Fibroblast of skin of scalp (primary cell): ENCODE data around the gene MPRIP.

Experiments
- DNase-seq: peaks from one replicate; pipeline ENCODE4 v3.0.0-alpha.2; 2013

MPRIP gene

GRCh38 chr17:17072546-17072945 is 30.3 kb downstream of the MPRIP start:
- no peak for DNase-seq

DNA sequence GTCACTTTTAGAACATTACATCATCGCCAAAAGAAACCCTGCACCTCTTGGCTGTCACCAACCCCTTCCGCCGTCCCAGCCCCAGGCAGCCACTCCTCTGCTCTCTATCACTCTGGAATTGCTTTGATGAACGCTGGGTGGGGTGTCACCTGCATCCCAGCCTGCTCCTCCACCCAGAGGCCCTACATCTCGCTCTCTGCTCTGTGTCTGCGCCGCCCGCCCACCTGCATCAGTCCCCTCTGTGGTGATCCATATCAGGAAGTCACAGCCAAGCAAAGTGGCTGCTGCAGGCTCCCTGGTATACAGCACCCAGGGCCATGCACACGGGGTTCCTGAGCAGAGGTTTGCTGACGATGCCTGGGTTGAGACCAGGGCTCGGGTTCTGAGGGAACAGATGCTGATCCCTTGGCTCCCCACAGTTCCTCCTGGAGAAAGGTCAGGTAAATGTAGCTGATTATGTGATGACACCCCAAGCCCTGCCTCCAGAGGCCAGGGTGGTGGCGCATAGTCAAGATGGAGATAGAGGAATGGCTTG is 30.8 kb downstream of the MPRIP start:
- no peak for DNase-seq

DNA sequence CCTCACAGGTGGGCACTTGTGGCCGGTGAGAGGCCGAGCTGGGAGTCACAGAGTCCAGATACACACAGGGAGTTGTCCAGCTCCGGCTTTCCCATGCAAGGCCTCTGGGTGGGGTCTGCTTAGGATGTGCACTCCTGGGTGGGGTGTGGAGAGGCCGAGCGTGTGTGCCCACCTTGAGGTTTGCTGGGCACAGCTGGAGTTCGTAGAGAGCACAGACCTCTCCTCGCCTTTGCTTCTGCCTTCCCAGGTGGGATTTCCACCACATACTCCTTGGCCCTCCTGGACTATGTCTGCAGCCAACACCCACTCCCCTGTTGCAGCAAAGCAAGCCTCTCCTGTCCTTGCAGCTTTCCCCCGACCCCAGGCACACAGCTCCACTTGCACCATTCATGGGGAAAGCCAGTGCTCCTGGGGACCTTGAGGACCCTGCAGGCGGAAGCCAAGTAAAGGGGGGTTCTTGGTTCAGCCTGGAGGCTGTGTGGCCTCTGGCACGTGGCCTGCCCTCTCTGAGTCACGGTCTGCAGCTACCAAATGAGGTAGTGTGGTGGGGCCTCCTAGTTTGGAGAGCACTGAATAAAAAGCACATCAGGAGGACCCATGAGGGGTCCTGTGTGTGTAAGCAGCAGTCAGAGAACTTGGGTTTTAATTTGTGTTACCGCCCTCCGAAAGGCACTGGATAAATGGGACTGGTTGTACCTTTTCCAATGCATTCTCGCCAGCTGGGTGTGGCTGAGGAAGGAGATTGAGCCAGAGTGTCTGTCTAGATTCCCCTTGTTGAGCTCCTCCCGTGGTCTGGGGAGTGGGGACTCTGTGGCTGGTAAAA is 31.5 kb downstream of the MPRIP start:
- peak; percentile 8 for DNase-seq

GRCh38 chr17:17075125-17075781 is 33.0 kb downstream of the MPRIP start:
- DNase-seq, result peak; percentile 7

- no peak for DNase-seq
Measured at GRCh38 chr17:17076066-17076465, 33.8 kb downstream of the MPRIP start.

GRCh38 chr17:17077101-17077500 is 34.8 kb downstream of the MPRIP start:
- DNase-seq, result no peak

- no peak for DNase-seq
Measured at GRCh38 chr17:17077861-17078732, 35.8 kb downstream of the MPRIP start.

- DNase-seq, result no peak
Measured at GRCh38 chr17:17078832-17079231, 36.6 kb downstream of the MPRIP start.

DNA sequence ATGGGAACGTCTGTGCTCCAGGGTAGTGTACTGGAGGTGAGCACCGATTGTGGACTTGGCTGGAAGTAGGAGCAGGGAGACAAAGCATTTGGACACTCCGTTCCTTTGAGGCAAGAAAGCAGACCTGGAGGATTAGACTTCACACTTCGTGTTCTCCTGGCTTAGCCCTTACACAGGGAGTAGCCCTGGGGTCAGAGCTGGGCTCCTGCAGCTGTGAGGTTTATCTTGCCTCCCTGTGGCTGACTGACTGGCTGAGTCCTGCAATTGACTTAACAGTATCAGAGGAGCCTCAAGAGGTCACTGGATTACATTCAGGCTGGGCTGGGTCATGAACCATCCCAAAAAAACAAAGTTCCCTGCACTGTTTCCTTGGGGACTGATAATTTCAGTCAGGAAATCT is 37.1 kb downstream of the MPRIP start:
- DNase-seq, result no peak

DNA sequence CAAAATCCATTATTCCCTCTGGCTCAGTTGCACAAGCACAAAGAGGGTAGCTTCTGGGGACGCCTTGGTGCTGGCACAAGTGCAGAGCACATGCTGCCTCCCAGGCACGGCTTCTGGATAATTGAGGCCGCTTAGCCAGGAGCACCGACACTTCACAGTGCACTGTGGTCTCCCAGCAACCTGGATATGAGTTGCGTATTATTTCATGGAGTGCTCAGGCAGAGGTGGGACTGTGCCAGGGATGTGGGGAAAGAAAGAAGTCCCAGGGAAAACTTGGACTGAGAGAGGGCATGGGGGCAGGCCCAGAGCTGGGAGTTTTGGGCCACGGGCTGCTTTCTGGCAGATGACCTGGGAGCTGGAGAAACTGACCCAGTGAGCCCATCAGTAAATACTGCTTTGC is 37.5 kb downstream of the MPRIP start:
- no peak for DNase-seq

- DNase-seq, result no peak
Measured at GRCh38 chr17:17080181-17080631, 37.9 kb downstream of the MPRIP start.

GRCh38 chr17:17080781-17081180 is 38.5 kb downstream of the MPRIP start:
- no peak for DNase-seq

GRCh38 chr17:17081304-17081940 is 39.2 kb downstream of the MPRIP start:
- DNase-seq, result no peak

DNA sequence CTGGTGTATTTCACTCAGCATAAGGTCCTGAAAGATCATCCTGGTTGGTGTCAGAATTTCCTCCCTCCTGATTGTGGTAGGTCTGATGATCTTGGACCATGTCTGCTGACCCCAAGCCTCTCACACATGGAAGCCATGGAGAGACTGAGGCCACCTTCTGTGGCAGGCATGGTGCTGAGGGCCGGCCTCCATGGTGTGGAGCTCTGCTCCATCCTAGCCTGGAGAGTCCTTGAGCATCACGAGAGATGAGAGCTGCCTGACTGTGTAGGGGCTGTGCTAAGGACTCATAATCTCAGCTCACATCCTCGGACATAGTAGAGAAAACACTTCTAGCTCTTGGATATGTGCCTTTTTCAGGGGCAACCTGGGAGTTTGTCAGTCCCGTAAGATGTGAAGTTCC is 40.6 kb downstream of the MPRIP start:
- no peak for DNase-seq

- no peak for DNase-seq
Measured at GRCh38 chr17:17084317-17084835, 42.1 kb downstream of the MPRIP start.

GRCh38 chr17:17084941-17085340 is 42.7 kb downstream of the MPRIP start:
- no peak for DNase-seq

DNA sequence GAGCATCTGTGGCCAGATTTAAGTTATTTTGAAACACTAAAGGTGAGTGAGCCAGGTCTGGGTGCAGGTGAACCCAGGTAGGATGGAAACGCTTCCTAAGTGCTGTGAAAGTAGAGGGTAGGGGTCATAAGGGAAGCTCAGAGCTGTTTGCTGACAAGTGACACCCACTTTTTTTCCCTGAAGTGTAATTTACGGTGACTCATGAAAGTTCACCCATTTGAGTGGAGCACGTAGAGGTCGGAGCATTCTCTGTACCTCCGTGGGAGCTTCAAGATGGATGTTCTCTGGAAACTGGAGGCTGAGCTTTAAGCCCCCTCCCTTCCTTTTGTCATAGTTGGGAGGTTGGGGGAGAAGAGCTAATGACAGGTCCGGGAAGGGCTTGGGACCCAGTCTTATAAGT is 44.3 kb downstream of the MPRIP start:
- no peak for DNase-seq

DNA sequence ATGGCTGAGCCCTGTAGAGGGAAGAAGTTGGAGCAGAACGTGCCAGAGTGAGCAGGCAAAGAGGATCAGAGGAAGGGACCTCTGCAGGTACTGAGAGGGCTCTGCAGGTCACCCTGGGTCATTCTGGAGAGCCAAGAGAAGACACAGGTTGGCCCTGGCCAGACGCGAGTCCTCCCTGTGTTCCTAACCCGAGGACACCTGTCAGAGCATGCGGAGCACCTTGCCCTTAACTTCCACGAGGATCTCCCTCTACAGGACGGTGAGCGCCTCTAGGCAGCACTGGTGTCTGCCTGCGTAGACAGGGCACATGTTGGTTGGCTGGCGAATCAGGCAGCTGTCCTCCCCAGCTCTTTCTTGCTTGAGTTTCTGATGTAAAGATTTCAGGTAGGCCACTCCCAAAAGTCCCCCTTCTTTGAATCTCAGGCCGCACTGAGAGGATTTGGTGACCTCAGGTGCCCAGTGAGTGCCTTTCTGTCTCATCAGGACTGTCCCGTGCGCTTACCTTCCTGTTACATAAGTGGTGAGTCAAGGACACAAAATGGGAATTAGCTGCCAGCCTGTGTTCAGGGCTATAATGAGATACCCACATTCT is 45.3 kb downstream of the MPRIP start:
- DNase-seq, result no peak

DNA sequence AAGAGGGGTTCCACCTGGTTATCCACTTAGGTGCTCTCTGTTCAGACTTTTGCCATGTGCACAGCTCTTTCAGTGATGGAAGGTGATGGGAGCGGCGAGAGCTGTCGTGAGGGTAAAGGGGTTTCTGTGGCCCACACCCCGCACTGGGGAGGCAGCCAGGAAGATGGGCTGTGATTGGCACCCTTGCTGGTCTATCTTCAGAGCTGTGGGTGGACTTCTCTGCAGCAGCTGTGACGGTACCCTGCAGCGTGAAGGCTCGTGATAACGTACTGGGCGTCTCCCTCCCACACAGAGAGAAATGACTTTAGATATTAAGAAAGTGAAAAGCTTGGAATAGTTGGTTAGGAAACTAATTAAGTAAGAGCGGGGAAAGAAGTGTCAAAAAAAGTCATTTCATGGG is 45.8 kb downstream of the MPRIP start:
- DNase-seq, result no peak

DNA sequence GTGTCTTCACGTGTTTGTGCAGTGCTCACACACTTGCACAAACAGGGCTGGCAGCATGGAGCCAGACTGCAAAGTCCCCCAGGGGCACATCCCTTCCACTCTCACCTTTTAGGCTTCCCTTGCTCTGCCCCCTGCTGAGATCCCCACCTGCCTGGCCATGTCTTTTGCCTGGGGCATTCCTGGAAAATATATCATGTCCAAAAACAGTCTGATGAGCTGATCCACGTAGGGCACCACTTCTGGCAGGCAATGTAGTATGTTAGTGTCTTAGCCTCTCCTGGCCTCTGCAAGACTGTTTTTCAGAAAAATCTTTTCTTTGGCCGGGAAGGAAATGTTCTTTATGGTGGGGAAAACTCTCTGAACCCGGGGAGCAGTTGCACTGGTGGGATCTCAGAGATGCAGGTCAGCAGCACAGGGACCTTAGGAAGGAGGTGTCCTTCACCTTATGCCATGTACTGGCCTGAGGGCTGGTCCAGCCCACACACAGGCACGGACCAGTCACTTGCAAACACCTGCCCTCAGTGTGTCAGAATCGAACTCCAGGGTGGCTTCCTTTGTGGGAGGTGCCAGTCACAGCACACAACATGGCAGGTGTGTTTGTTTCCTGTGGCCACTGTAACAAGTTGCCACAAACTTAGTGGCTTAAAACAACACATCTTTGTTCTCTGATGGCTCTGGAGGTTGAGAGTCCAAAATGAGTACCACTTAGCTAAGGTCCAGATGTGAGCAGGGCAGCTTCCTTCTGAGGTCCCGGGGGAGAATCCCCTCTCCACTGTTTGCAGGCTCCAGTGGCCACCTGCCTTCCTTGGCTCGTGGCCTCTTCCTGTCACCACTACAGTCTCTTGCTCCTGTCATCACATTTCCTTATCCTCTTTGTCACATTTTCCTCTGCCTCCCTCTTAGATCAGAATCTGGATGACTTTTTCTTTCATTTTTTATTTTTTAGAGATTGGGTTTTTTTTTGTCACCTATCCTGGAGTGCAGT is 46.6 kb downstream of the MPRIP start:
- no peak for DNase-seq
